Neural cell (in vitro differentiated cells): Measurements from ENCODE around the gene MLPH. TPM values are rescaled to one million over a fixed set of nuclear protein-coding genes. Genes with fewer than 3 reads are reported as not detected.
A peak's percentile ranks its signal among the peaks of the same experiment; 100 is the strongest.

Source experiments
- H2AFZ ChIP-seq: fragments of 200-600, 300-800 bp; sonication (generic), shearing (Covaris generic); 2 replicates; pipeline ENCODE4 v1.6.0; 2014; ENCODE audit warnings: low read depth, mild to moderate bottlenecking, antibody characterized with exemption, low read length, moderate library complexity
- H3F3A ChIP-seq: fragments of 200-600 bp; shearing (Covaris generic); 2 replicates; pipeline ENCODE4 v1.6.1; 2016; ENCODE audit warnings: mild to moderate bottlenecking, moderate library complexity, mixed read lengths, antibody characterized with exemption, low read length; ENCODE audit not compliant: insufficient read depth, poor library complexity, severe bottlenecking
- H3K27ac ChIP-seq: fragments of 200-600, 300-800 bp; sonication (generic), shearing (Covaris generic); 2 replicates; pipeline ENCODE4 v1.5.1; 2014; ENCODE audit warnings: mild to moderate bottlenecking, low read length, moderate library complexity
- H3K27me3 ChIP-seq: fragments of 300-800, 200-600 bp; sonication (generic), shearing (Covaris generic); 2 replicates; pipeline ENCODE4 v1.6.0; 2014; ENCODE audit warnings: mild to moderate bottlenecking, low read depth, low read length, moderate library complexity; ENCODE audit not compliant: insufficient read depth
- H3K36me3 ChIP-seq: fragments of 300-800, 200-600 bp; sonication (generic), shearing (Covaris generic); 2 replicates; pipeline ENCODE4 v1.5.1; 2014; ENCODE audit warnings: mild to moderate bottlenecking, antibody characterized with exemption, low read length, moderate library complexity; ENCODE audit not compliant: insufficient read depth
- H3K4me2 ChIP-seq: fragments of 300-800, 200-600 bp; sonication (generic), shearing (Covaris generic); 2 replicates; pipeline ENCODE4 v1.6.0; 2014; ENCODE audit warnings: mild to moderate bottlenecking, low read length
- H3K4me3 ChIP-seq: fragments of 300-800, 200-600 bp; sonication (generic), shearing (Covaris generic); 2 replicates; pipeline ENCODE4 v1.5.1; 2014; ENCODE audit warnings: mild to moderate bottlenecking, low read length, moderate library complexity
- H3K79me2 ChIP-seq: fragments of 200-600 bp; shearing (Covaris generic); replicated peaks from 2 replicates; pipeline ENCODE4 v1.6.0; 2014; ENCODE audit warnings: mild to moderate bottlenecking, low read length, moderate library complexity; ENCODE audit not compliant: insufficient read depth
- H3K9ac ChIP-seq: fragments of 300-800, 200-600 bp; sonication (generic), shearing (Covaris generic); 2 replicates; pipeline ENCODE4 v1.6.1; 2016; ENCODE audit warnings: mild to moderate bottlenecking, low read length, mixed read lengths
- H3K9me2 ChIP-seq: fragments of 200-600 bp; shearing (Covaris generic); 2 replicates; pipeline ENCODE4 v1.6.1; 2016; ENCODE audit warnings: mild to moderate bottlenecking, low read length, mixed read lengths; ENCODE audit not compliant: insufficient read depth
- H3K9me3 ChIP-seq: fragments of 200-600, 300-800 bp; sonication (generic), shearing (Covaris generic); 2 replicates; pipeline ENCODE4 v1.6.1; 2016; ENCODE audit warnings: mild to moderate bottlenecking, mixed run types, low read length, moderate library complexity, mixed read lengths
- H4K20me1 ChIP-seq: fragments of 200-600 bp; shearing (Covaris generic); 2 replicates; pipeline ENCODE4 v1.6.1; 2016; ENCODE audit warnings: mild to moderate bottlenecking, mixed run types; ENCODE audit not compliant: insufficient read depth
- CTCF ChIP-seq: fragments of 450-650 bp; IDR thresholded peaks from 2 replicates; pipeline ENCODE4 v1.5.1; 2014; ENCODE audit warnings: antibody characterized with exemption, mild to moderate bottlenecking, moderate library complexity; ENCODE audit not compliant: poor library complexity, severe bottlenecking
- EP300 ChIP-seq: fragments of 450-650 bp; conservative IDR thresholded peaks from 2 replicates; pipeline ENCODE4 v1.6.1; 2014; ENCODE audit warnings: antibody characterized with exemption, mild to moderate bottlenecking, moderate library complexity; ENCODE audit not compliant: poor library complexity, severe bottlenecking
- POLR2AphosphoS5 ChIP-seq: IDR thresholded peaks from 2 replicates; pipeline ENCODE4 v1.6.1; 2012
- REST ChIP-seq: IDR thresholded peaks from 2 replicates; pipeline ENCODE4 v1.6.1; 2012; ENCODE audit warnings: borderline replicate concordance
- SMC3 ChIP-seq: fragments of 450-650 bp; conservative IDR thresholded peaks from 2 replicates; pipeline ENCODE4 v1.6.1; 2014; ENCODE audit warnings: antibody characterized with exemption, mild to moderate bottlenecking, moderate library complexity; ENCODE audit not compliant: poor library complexity
- TAF1 ChIP-seq: IDR thresholded peaks from 2 replicates; pipeline ENCODE4 v1.6.1; 2012; ENCODE audit warnings: low read depth
- polyA plus RNA-seq: library from polyadenylated mRNA; depleted of rRNA; stranded (reverse); fragments of >200 nt; gene quantifications from 2 replicates; pipeline ENCODE4 v1.2.3, GENCODE V29; 2014

The MLPH gene
- polyA plus RNA-seq, 1 donor from 2014 or later, result not detected

- Histone ChIP-seq H2AFZ (no peak overlapping the region), H3F3A (no peaks in the 10 kb centered on the region), H3K27ac (no peak overlapping the region), H3K9me3 (no peaks in the 10 kb centered on the region), H3K9ac (no peak overlapping the region), H3K27me3 (peaks cover 7% of the 10 kb centered on the region), H3K4me2 (no peak overlapping the region), H3K4me3 (no peak overlapping the region), H4K20me1 (no peaks in the 10 kb centered on the region), H3K36me3 (no peaks in the 10 kb centered on the region), H3K9me2 (no peaks in the 10 kb centered on the region), H3K79me2 (no peaks in the 10 kb centered on the region)
- TF ChIP-seq CTCF, result peak; percentile 29
- TF ChIP-seq SMC3, result no peak
- no peak for TF ChIP-seq TAF1
Observed at GRCh38 chr2:237471438-237472186, 15.4 kb upstream of the MLPH start.

- Histone ChIP-seq H4K20me1 (no peaks in the 10 kb centered on the region), H3K27ac (no peak overlapping the region), H3F3A (no peaks in the 10 kb centered on the region), H3K9ac (no peak overlapping the region), H3K36me3 (no peaks in the 10 kb centered on the region), H3K4me2 (no peak overlapping the region), H3K9me2 (no peaks in the 10 kb centered on the region), H3K27me3 (peaks cover 8% of the 10 kb centered on the region), H3K79me2 (no peaks in the 10 kb centered on the region), H2AFZ (no peak overlapping the region), H3K9me3 (no peaks in the 10 kb centered on the region), H3K4me3 (no peak overlapping the region)
- no peak for TF ChIP-seq POLR2AphosphoS5
- TF ChIP-seq REST, result no peak
- no peak for TF ChIP-seq EP300
Observed at GRCh38 chr2:237472187-237472712, 14.8 kb upstream of the MLPH start.
